Mammary epithelial cell (primary cell): ENCODE results near the gene THBD.

ENCODE experiments used
- CTCF ChIP-seq, 2 donors: IDR thresholded peaks in 1 of 2; conservative IDR thresholded peaks in 1 of 2; 2 replicates each; pipeline ENCODE4 v1.5.1; 2011 to 2012; ENCODE audit warnings: inconsistent platforms in 2 of 2, low read length in 2 of 2, mild to moderate bottlenecking in 2 of 2, control low read depth in 1 of 2, low read depth in 1 of 2; ENCODE audit not compliant: insufficient read depth in 1 of 2; ENCODE audit errors: extremely low read depth in 1 of 2
- EZH2 ChIP-seq: IDR thresholded peaks from 2 replicates; pipeline ENCODE4 v1.6.1; 2012; ENCODE audit warnings: low read length, inconsistent platforms, borderline replicate concordance

DNA sequence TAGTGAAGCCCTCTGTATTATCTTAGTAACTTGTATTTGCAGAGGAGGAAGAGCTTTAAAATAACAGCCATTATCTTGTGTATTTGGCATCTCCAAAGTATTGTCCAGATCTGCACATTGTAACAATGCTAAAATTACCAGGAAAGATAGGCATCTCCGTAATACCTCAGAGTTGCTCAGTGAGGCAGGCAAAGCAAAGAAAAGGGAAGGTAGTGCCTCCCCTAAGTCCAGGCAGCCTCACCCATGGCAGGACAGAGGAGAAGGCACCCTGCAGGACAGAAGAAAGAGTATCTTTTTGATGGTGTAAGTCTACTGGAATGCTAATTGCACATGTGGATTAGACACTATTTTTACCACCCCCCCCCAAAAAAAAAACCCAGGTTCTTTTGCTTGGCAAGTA, 27.9 kb downstream of the THBD start:
- TF ChIP-seq CTCF (conservative IDR thresholded peaks at IDR 0.05 in 1 of 2, IDR thresholded peaks at IDR 0.05 in 1 of 2; ENCODE audit: extremely low read depth in 1 of 2, insufficient read depth in 1 of 2, low read depth in 1 of 2, low read length in 2 of 2): peak in 1 of 2 donors; percentile 24
- no peak for TF ChIP-seq EZH2
